Sigmoid colon (tissue), 7 donors: ENCODE results near the gene MAP2. TPM values are rescaled to one million over a fixed set of nuclear protein-coding genes. Genes with fewer than 3 reads are reported as not detected.

Source experiments
- DNase-seq: peaks from one replicate; pipeline ENCODE4 v3.0.0-alpha.2; 2019
- H3K27ac ChIP-seq, 4 donors: fragments of 200-600 bp; sonication (generic); one replicate each; pipeline ENCODE4 v1.5.1; 2016 to 2019; ENCODE audit warnings: mild to moderate bottlenecking in 1 of 4
- H3K27me3 ChIP-seq, 3 donors: fragments of 200-600 bp; sonication (generic); one replicate each; pipeline ENCODE4 v1.5.1; 2019; ENCODE audit warnings: mild to moderate bottlenecking in 1 of 3
- H3K36me3 ChIP-seq, 4 donors: fragments of 200-600 bp; sonication (generic); one replicate each; pipeline ENCODE4 v1.5.1; 2016 to 2019
- H3K4me1 ChIP-seq, 4 donors: fragments of 200-600 bp; sonication (generic); one replicate each; pipeline ENCODE4 v1.5.1; 2017 to 2019
- H3K4me3 ChIP-seq, 4 donors: fragments of 200-600 bp; sonication (generic); one replicate each; pipeline ENCODE4 v1.5.1; 2017 to 2019; ENCODE audit warnings: mild to moderate bottlenecking in 2 of 4, moderate library complexity in 1 of 4
- H3K9me3 ChIP-seq, 4 donors: fragments of 200-600 bp in 3 of 4; sonication (generic) in 3 of 4; one replicate each; pipeline versions ENCODE4 v1.5.1 to v1.6.1; 2013 to 2019
- CTCF ChIP-seq, 4 experiments: fragments of 450-650 bp in 3 of 4; fragments of 200-600 bp in 1 of 4; IDR thresholded peaks; one replicate each; pipeline ENCODE4 v1.5.1; 2016 to 2019; ENCODE audit warnings: antibody characterized with exemption in 4 of 4, mild to moderate bottlenecking in 3 of 4, moderate library complexity in 2 of 4
- EP300 ChIP-seq, 4 donors: sonication (generic); formaldehyde crosslinking; IDR thresholded peaks; one replicate each; pipeline ENCODE4 v1.6.1; 2017; ENCODE audit warnings: antibody characterized with exemption in 4 of 4
- POLR2A ChIP-seq, 2 donors: fragments of 450-650 bp; IDR thresholded peaks; one replicate each; pipeline ENCODE4 v1.6.1; 2016; ENCODE audit warnings: antibody characterized with exemption in 2 of 2, mild to moderate bottlenecking in 2 of 2, moderate library complexity in 2 of 2
- POLR2AphosphoS5 ChIP-seq, 4 donors: sonication (generic); formaldehyde crosslinking; IDR thresholded peaks; one replicate each; pipeline ENCODE4 v1.6.1; 2017; ENCODE audit warnings: antibody characterized with exemption in 4 of 4
- WGBS, 2 donors: extraction: QIAGEN DNeasy Blood & Tissue Kit; methylation state at CpG; one replicate each; pipeline ENCODE4 v1.1.7; 2013; 5-methylcytosine and 5-hydroxymethylcytosine counted together
- intact Hi-C: fragments of 100-400 bp; cut with DNase I; formaldehyde crosslinking; loops from one replicate; pipeline ENCODE4 v1.15.1; 2023
- polyA plus RNA-seq, 3 donors: library from polyadenylated mRNA; stranded (reverse); fragments of 200-250 nt; gene quantifications; one replicate each; pipeline ENCODE4 v1.2.3, GENCODE V29; 2013
- total RNA-seq, 4 donors: library from RNA; depleted of rRNA; stranded (reverse); fragments of >200 nt; gene quantifications; one replicate each; pipeline ENCODE4 v1.1.0, GENCODE V29; 2016
- donor health status: healthy with polysubstance abuse.
- donor health status: Bipolar disorder and iron deficiency.
- donor health status: healthy.

Gene MAP2
- total and polyA plus RNA-seq, 7 donors: 0.46 to 21.8 (median 8.4) TPM

GRCh38 chr2:209505410-209505809 lies 81.6 kb downstream of the MAP2 start:
- TF ChIP-seq CTCF (IDR thresholded peaks at IDR 0.05): no peak
- TF ChIP-seq POLR2AphosphoS5 (IDR thresholded peaks at IDR 0.05): no peak
- TF ChIP-seq EP300 (IDR thresholded peaks at IDR 0.05): no peak
- TF ChIP-seq POLR2A (IDR thresholded peaks at IDR 0.05): no peak
- no peaks in the 10 kb centered on the region for H3K27me3 ChIP-seq
- intact Hi-C loops: no loop called here
- no peak overlapping the region for H3K4me3 ChIP-seq
- no peak for DNase-seq
- 74 to 83% methylated on average over 2 of the region's 2 CpGs for WGBS, 2 donors
- no peaks in the 10 kb centered on the region for H3K4me1 ChIP-seq
- H3K9me3 ChIP-seq: no peaks in the 10 kb centered on the region
- no peaks in the 10 kb centered on the region for H3K36me3 ChIP-seq
- H3K27ac ChIP-seq: no peak overlapping the region

GRCh38 chr2:209508255-209508654 lies 84.4 kb downstream of the MAP2 start:
- Histone ChIP-seq H3K4me3 (no peak overlapping the region), H3K4me1 (no peaks in the 10 kb centered on the region), H3K9me3 (no peaks in the 10 kb centered on the region), H3K27me3 (no peaks in the 10 kb centered on the region), H3K36me3 (no peaks in the 10 kb centered on the region), H3K27ac (no peak overlapping the region)
- no peak for DNase-seq
- intact Hi-C loops: no loop called here
- TF ChIP-seq POLR2AphosphoS5 (IDR thresholded peaks at IDR 0.05) (no peak), CTCF (IDR thresholded peaks at IDR 0.05) (no peak), POLR2A (IDR thresholded peaks at IDR 0.05) (no peak)

- no peak for DNase-seq
- TF ChIP-seq POLR2A (IDR thresholded peaks at IDR 0.05) (no peak), POLR2AphosphoS5 (IDR thresholded peaks at IDR 0.05) (no peak), CTCF (IDR thresholded peaks at IDR 0.05) (no peak), EP300 (IDR thresholded peaks at IDR 0.05) (no peak)
- Histone ChIP-seq H3K4me1 (no peaks in the 10 kb centered on the region), H3K36me3 (no peaks in the 10 kb centered on the region), H3K4me3 (no peak overlapping the region), H3K27ac (no peak overlapping the region), H3K27me3 (no peaks in the 10 kb centered on the region), H3K9me3 (no peaks in the 10 kb centered on the region)
- WGBS, 2 donors: 91 to 95% methylated on average over 2 of the region's 2 CpGs
- intact Hi-C loops: no loop called here
Measured at GRCh38 chr2:209511637-209512036, 87.8 kb downstream of the MAP2 start.

- H3K27me3 ChIP-seq: no peaks in the 10 kb centered on the region
- H3K4me1 ChIP-seq: no peaks in the 10 kb centered on the region
- 66 to 76% methylated on average over 2 of the region's 2 CpGs for WGBS, 2 donors
- no peaks in the 10 kb centered on the region for H3K36me3 ChIP-seq
- intact Hi-C loops: no loop called here
- H3K27ac ChIP-seq: no peak overlapping the region
- no peak overlapping the region for H3K4me3 ChIP-seq
- TF ChIP-seq POLR2AphosphoS5 (IDR thresholded peaks at IDR 0.05): no peak
- no peak for TF ChIP-seq POLR2A (IDR thresholded peaks at IDR 0.05)
- no peak for TF ChIP-seq CTCF (IDR thresholded peaks at IDR 0.05)
- no peak for TF ChIP-seq EP300 (IDR thresholded peaks at IDR 0.05)
- no peak for DNase-seq
- no peaks in the 10 kb centered on the region for H3K9me3 ChIP-seq
Measured at GRCh38 chr2:209512971-209513370, 89.1 kb downstream of the MAP2 start.

- H3K4me1 ChIP-seq: no peaks in the 10 kb centered on the region
- H3K9me3 ChIP-seq: no peaks in the 10 kb centered on the region
- H3K27ac ChIP-seq: no peak overlapping the region
- H3K36me3 ChIP-seq: no peaks in the 10 kb centered on the region
- intact Hi-C loops: no loop called here
- DNase-seq: no peak
- no peak for TF ChIP-seq EP300 (IDR thresholded peaks at IDR 0.05)
- TF ChIP-seq CTCF (IDR thresholded peaks at IDR 0.05): no peak
- no peak for TF ChIP-seq POLR2AphosphoS5 (IDR thresholded peaks at IDR 0.05)
- no peak for TF ChIP-seq POLR2A (IDR thresholded peaks at IDR 0.05)
- WGBS, 2 donors: 41 to 60% methylated on average over 5 of the region's 5 CpGs
- H3K27me3 ChIP-seq: no peaks in the 10 kb centered on the region
- H3K4me3 ChIP-seq: no peak overlapping the region
Measured at GRCh38 chr2:209517436-209517835, 93.6 kb downstream of the MAP2 start.
